GM12872 (cell line): ENCODE results near the gene HNRNPUL1.

ENCODE experiments used
- TF ChIP-seq, protein P1 (sequence below): IDR thresholded peaks from 3 replicates; pipeline ENCODE4 v1.5.1; 2011; ENCODE audit warnings: low read depth, mild to moderate bottlenecking, low read length, moderate library complexity; ENCODE audit not compliant: insufficient read depth

The HNRNPUL1 gene

DNA sequence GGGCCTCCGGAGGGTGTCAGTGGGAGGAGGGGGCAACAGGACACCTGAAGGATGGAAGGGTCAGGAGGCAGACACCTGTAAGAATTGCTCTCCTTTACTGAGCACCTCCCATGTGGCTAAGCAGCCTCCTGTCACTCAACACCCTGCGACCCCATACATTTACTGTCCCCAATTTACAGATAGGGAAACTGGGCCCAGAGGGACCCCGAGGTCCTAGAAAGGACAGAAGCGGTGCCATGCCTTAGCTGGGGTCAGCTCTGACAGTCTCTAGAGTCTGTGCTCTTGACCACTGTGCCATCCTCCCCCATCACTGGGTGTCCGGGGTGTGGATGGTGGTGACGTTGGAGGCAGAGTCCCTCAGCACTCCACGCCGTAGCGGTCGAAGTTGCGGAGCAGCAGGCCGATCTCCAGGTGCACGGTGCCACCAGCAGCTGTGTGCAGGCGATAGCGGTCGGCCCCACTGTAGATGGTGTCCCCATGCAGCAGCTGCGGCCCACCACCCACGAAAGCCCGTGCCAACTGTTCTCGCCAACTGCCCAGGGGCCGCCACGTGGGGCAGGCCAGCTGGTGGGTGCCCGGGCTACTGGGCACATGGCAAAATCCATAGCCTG is 90.3 kb downstream of the HNRNPUL1 start:
- TF ChIP-seq, protein P1, sequence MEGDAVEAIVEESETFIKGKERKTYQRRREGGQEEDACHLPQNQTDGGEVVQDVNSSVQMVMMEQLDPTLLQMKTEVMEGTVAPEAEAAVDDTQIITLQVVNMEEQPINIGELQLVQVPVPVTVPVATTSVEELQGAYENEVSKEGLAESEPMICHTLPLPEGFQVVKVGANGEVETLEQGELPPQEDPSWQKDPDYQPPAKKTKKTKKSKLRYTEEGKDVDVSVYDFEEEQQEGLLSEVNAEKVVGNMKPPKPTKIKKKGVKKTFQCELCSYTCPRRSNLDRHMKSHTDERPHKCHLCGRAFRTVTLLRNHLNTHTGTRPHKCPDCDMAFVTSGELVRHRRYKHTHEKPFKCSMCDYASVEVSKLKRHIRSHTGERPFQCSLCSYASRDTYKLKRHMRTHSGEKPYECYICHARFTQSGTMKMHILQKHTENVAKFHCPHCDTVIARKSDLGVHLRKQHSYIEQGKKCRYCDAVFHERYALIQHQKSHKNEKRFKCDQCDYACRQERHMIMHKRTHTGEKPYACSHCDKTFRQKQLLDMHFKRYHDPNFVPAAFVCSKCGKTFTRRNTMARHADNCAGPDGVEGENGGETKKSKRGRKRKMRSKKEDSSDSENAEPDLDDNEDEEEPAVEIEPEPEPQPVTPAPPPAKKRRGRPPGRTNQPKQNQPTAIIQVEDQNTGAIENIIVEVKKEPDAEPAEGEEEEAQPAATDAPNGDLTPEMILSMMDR, result no peak

DNA sequence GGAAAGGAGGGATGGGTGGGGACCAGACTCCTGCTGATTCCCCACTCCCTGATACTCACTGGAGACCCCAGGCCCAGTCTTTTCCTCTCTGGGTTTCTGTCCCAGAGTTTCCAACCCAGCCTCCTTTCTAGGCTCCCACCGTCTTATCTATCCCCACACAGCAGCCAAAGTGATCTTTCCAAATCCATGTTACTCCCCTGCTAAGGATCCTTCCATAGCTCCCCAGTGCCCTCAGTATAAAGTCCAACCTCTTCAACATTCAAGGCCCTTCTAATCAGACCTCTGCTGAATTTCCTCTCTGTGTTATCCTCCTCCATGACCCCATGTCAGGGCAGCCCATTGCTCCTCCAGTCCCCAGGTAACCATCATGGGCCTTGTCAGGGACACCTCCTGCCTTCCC is 90.9 kb downstream of the HNRNPUL1 start:
- TF ChIP-seq, protein P1, result no peak

DNA sequence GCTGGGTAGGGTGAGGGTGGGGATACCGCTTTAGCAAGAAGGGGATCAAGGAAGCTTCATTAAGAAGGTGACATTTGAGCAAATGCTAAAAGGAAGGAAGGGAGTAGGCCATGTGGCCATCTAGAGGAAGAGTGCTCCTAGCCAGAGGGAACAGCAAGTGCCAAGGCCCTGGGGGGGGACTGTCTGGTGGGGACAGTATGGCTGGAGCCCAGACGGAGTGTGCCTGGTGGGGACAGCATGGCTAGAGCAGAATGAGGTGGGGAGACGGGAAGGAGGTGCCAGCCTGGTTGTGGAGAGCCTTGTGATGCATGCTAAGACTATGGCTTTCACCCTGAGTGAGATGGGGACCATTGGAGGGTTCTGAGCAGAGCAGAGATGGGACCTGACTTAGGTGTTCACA is 91.6 kb downstream of the HNRNPUL1 start:
- TF ChIP-seq, protein P1, result no peak

DNA sequence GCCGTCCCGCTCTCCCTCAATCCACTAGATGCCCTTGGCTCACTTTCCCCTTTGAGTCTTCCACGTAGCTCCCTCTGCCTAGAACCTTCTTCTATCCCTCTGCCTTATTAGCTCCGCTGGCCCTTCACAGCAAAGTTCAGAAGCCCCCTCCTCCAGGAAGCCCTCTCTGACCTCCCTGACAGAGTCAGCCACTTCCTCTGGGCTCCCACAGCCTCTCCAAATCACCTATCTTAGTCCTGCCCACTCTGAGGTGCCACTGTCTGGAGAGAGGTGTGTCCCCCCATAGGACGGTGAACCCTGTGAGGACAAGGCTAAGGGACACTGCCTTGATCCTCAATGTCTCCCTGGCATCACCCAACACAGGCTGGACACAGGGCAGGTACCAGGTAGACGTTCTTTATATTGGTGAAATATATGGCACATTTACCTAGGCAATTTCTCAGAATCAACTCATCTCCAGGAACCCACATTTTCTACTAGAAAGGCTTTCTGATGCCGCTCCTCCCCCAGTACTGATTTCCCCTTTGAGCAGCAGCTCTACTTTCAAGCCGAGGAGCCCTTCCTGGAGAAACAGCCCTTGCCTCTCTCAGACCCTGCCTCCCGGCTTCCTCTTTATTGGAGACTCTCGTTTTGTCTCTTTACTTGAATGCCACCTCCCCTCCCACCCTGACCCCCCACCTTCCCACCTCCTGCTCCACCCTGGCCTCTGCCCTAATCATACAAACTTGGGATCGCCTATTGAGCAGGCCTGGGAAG is 93.0 kb downstream of the HNRNPUL1 start:
- TF ChIP-seq, protein P1, result no peak
